Neural cell (in vitro differentiated cells): Measurements from ENCODE around the gene ZNF691. TPM values are rescaled to one million over a fixed set of nuclear protein-coding genes. Genes with fewer than 3 reads are reported as not detected.

Experiments used
- H2AFZ ChIP-seq: fragments of 200-600, 300-800 bp; sonication (generic), shearing (Covaris generic); 2 replicates; pipeline ENCODE4 v1.6.0; 2014; ENCODE audit warnings: low read depth, mild to moderate bottlenecking, antibody characterized with exemption, low read length, moderate library complexity
- H3F3A ChIP-seq: fragments of 200-600 bp; shearing (Covaris generic); 2 replicates; pipeline ENCODE4 v1.6.1; 2016; ENCODE audit warnings: mild to moderate bottlenecking, moderate library complexity, mixed read lengths, antibody characterized with exemption, low read length; ENCODE audit not compliant: insufficient read depth, poor library complexity, severe bottlenecking
- H3K27ac ChIP-seq: fragments of 200-600, 300-800 bp; sonication (generic), shearing (Covaris generic); 2 replicates; pipeline ENCODE4 v1.5.1; 2014; ENCODE audit warnings: mild to moderate bottlenecking, low read length, moderate library complexity
- H3K27me3 ChIP-seq: fragments of 300-800, 200-600 bp; sonication (generic), shearing (Covaris generic); 2 replicates; pipeline ENCODE4 v1.6.0; 2014; ENCODE audit warnings: mild to moderate bottlenecking, low read depth, low read length, moderate library complexity; ENCODE audit not compliant: insufficient read depth
- H3K36me3 ChIP-seq: fragments of 300-800, 200-600 bp; sonication (generic), shearing (Covaris generic); 2 replicates; pipeline ENCODE4 v1.5.1; 2014; ENCODE audit warnings: mild to moderate bottlenecking, antibody characterized with exemption, low read length, moderate library complexity; ENCODE audit not compliant: insufficient read depth
- H3K4me2 ChIP-seq: fragments of 300-800, 200-600 bp; sonication (generic), shearing (Covaris generic); 2 replicates; pipeline ENCODE4 v1.6.0; 2014; ENCODE audit warnings: mild to moderate bottlenecking, low read length
- H3K4me3 ChIP-seq: fragments of 300-800, 200-600 bp; sonication (generic), shearing (Covaris generic); 2 replicates; pipeline ENCODE4 v1.5.1; 2014; ENCODE audit warnings: mild to moderate bottlenecking, low read length, moderate library complexity
- H3K79me2 ChIP-seq: fragments of 200-600 bp; shearing (Covaris generic); replicated peaks from 2 replicates; pipeline ENCODE4 v1.6.0; 2014; ENCODE audit warnings: mild to moderate bottlenecking, low read length, moderate library complexity; ENCODE audit not compliant: insufficient read depth
- H3K9ac ChIP-seq: fragments of 300-800, 200-600 bp; sonication (generic), shearing (Covaris generic); 2 replicates; pipeline ENCODE4 v1.6.1; 2016; ENCODE audit warnings: mild to moderate bottlenecking, low read length, mixed read lengths
- H3K9me2 ChIP-seq: fragments of 200-600 bp; shearing (Covaris generic); 2 replicates; pipeline ENCODE4 v1.6.1; 2016; ENCODE audit warnings: mild to moderate bottlenecking, low read length, mixed read lengths; ENCODE audit not compliant: insufficient read depth
- H3K9me3 ChIP-seq: fragments of 200-600, 300-800 bp; sonication (generic), shearing (Covaris generic); 2 replicates; pipeline ENCODE4 v1.6.1; 2016; ENCODE audit warnings: mild to moderate bottlenecking, mixed run types, low read length, moderate library complexity, mixed read lengths
- H4K20me1 ChIP-seq: fragments of 200-600 bp; shearing (Covaris generic); 2 replicates; pipeline ENCODE4 v1.6.1; 2016; ENCODE audit warnings: mild to moderate bottlenecking, mixed run types; ENCODE audit not compliant: insufficient read depth
- CTCF ChIP-seq: fragments of 450-650 bp; IDR thresholded peaks from 2 replicates; pipeline ENCODE4 v1.5.1; 2014; ENCODE audit warnings: antibody characterized with exemption, mild to moderate bottlenecking, moderate library complexity; ENCODE audit not compliant: poor library complexity, severe bottlenecking
- EP300 ChIP-seq: fragments of 450-650 bp; conservative IDR thresholded peaks from 2 replicates; pipeline ENCODE4 v1.6.1; 2014; ENCODE audit warnings: antibody characterized with exemption, mild to moderate bottlenecking, moderate library complexity; ENCODE audit not compliant: poor library complexity, severe bottlenecking
- EZH2 ChIP-seq: fragments of 200-600, 300-800 bp; shearing (Covaris generic), sonication (generic); IDR thresholded peaks from 2 replicates; pipeline ENCODE4 v1.6.1; 2014; ENCODE audit warnings: antibody characterized with exemption, low read length, borderline replicate concordance, mild to moderate bottlenecking; ENCODE audit not compliant: insufficient read depth, poor library complexity, severe bottlenecking
- MXI1 ChIP-seq: fragments of 450-650 bp; conservative IDR thresholded peaks from 2 replicates; pipeline ENCODE4 v1.6.1; 2014; ENCODE audit warnings: antibody characterized with exemption, mild to moderate bottlenecking; ENCODE audit not compliant: poor library complexity, severe bottlenecking
- POLR2AphosphoS5 ChIP-seq: IDR thresholded peaks from 2 replicates; pipeline ENCODE4 v1.6.1; 2012
- RAD21 ChIP-seq: fragments of 450-650 bp; conservative IDR thresholded peaks from 2 replicates; pipeline ENCODE4 v1.6.1; 2014; ENCODE audit warnings: antibody characterized with exemption, mild to moderate bottlenecking, moderate library complexity
- REST ChIP-seq: IDR thresholded peaks from 2 replicates; pipeline ENCODE4 v1.6.1; 2012; ENCODE audit warnings: borderline replicate concordance
- SMC3 ChIP-seq: fragments of 450-650 bp; conservative IDR thresholded peaks from 2 replicates; pipeline ENCODE4 v1.6.1; 2014; ENCODE audit warnings: antibody characterized with exemption, mild to moderate bottlenecking, moderate library complexity; ENCODE audit not compliant: poor library complexity
- TAF1 ChIP-seq: IDR thresholded peaks from 2 replicates; pipeline ENCODE4 v1.6.1; 2012; ENCODE audit warnings: low read depth
- polyA plus RNA-seq: library from polyadenylated mRNA; depleted of rRNA; stranded (reverse); fragments of >200 nt; gene quantifications from 2 replicates; pipeline ENCODE4 v1.2.3, GENCODE V29; 2014

The ZNF691 gene
- polyA plus RNA-seq, 1 donor from 2014 or later = 14.9 TPM

- Histone ChIP-seq H3K27me3 (no peaks in the 10 kb centered on the region), H3K79me2 (no peaks in the 10 kb centered on the region), H3F3A (no peaks in the 10 kb centered on the region), H3K4me3 (no peak overlapping the region), H3K4me2 (no peak overlapping the region), H3K27ac (no peak overlapping the region), H3K36me3 (no peaks in the 10 kb centered on the region), H4K20me1 (no peaks in the 10 kb centered on the region), H3K9me3 (no peaks in the 10 kb centered on the region), H2AFZ (no peak overlapping the region), H3K9ac (no peak overlapping the region), H3K9me2 (no peaks in the 10 kb centered on the region)
- no peak for TF ChIP-seq EZH2
- no peak for TF ChIP-seq SMC3
- TF ChIP-seq MXI1 = no peak
Measured at GRCh38 chr1:42876009-42876408, 29.6 kb downstream of the ZNF691 start.

- H3K9ac ChIP-seq = no peak overlapping the region
- H2AFZ ChIP-seq = no peak overlapping the region
- no peak overlapping the region for H3K4me3 ChIP-seq
- TF ChIP-seq EZH2 = no peak
- peak; percentile 40 for TF ChIP-seq REST
- no peak for TF ChIP-seq EP300
- H3K9me3 ChIP-seq = no peaks in the 10 kb centered on the region
- H3K9me2 ChIP-seq = no peaks in the 10 kb centered on the region
- H3K27me3 ChIP-seq = no peaks in the 10 kb centered on the region
- no peaks in the 10 kb centered on the region for H3K36me3 ChIP-seq
- no peak overlapping the region for H3K27ac ChIP-seq
- H3F3A ChIP-seq = no peaks in the 10 kb centered on the region
- no peaks in the 10 kb centered on the region for H3K79me2 ChIP-seq
- no peak overlapping the region for H3K4me2 ChIP-seq
- H4K20me1 ChIP-seq = no peaks in the 10 kb centered on the region
Measured at GRCh38 chr1:42877380-42877779, 31.0 kb downstream of the ZNF691 start.

DNA sequence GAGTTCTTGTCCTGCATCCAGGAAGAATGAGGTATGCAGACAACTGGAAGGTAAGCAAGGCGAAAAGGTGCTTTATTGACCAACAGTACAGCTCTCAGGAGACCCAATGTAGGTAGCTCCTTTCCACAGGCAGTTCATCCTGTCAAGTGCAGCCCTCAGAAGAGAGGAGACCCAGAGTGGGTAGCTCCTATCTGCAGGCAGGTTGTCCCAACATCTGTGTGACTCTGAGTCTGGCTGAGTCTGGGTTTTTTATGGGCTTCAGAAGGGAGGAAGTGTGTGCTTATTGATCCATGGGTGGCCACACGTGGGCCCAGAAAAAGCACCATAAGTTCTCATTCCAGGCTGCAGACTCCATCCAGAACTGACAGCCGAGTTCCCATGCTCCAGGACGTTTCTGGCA is 34.0 kb downstream of the ZNF691 start:
- H3K79me2 ChIP-seq = no peaks in the 10 kb centered on the region
- H3K4me2 ChIP-seq = no peak overlapping the region
- H2AFZ ChIP-seq = no peak overlapping the region
- H3K4me3 ChIP-seq = no peak overlapping the region
- no peak overlapping the region for H3K9ac ChIP-seq
- H3K27ac ChIP-seq = no peak overlapping the region
- no peaks in the 10 kb centered on the region for H3K9me2 ChIP-seq
- TF ChIP-seq EP300 (no peak), CTCF (no peak), EZH2 (no peak), RAD21 (no peak), REST (no peak), TAF1 (no peak), SMC3 (no peak), MXI1 (no peak), POLR2AphosphoS5 (no peak)
- H3F3A ChIP-seq = no peaks in the 10 kb centered on the region
- no peaks in the 10 kb centered on the region for H3K27me3 ChIP-seq
- no peaks in the 10 kb centered on the region for H3K36me3 ChIP-seq
- H4K20me1 ChIP-seq = no peaks in the 10 kb centered on the region
- H3K9me3 ChIP-seq = no peaks in the 10 kb centered on the region
